ENCODE results near the gene SCMH1.

The SCMH1 gene

GRCh38 chr1:41021526-41022308, 220.4 kb downstream of the SCMH1 start, which contains the start of gene SLFNL1:
SLFNL1 (minus strand) TSS chr1:41021725; CDS start chr1:41020660, 1,065 bp downstream.
- Histone ChIP-seq H3K4me3 (ENCODE audit: low read depth, low read length, poor library complexity, severe bottlenecking) (no peak within 1 kb of the TSS), H3K9me2 (ENCODE audit: low read depth, low read length) (no peaks in the 10 kb centered on the region), H3K79me2 (ENCODE audit: insufficient read depth, low read length) (no peaks in the 10 kb centered on the region), H3K4me1 (ENCODE audit: insufficient read depth, low read length, severe bottlenecking) (peaks cover 15% of the 10 kb centered on the region), H3F3A (ENCODE audit: insufficient read depth, low read length) (no peaks in the 10 kb centered on the region), H3K9ac (ENCODE audit: low read length) (no peak within 1 kb of the TSS), H4K20me1 (ENCODE audit: insufficient read depth, low read length) (no peaks in the 10 kb centered on the region), H3K9me3 (ENCODE audit: low read length) (no peaks in the 10 kb centered on the region), H3K27me3 (ENCODE audit: insufficient read depth, low read length) (no peaks in the 10 kb centered on the region), H3K27ac (ENCODE audit: low read depth, low read length, poor library complexity, severe bottlenecking) (no peak within 1 kb of the TSS), H3K4me2 (ENCODE audit: low read length) (no peak within 1 kb of the TSS), H2AFZ (ENCODE audit: low read length) (no peak within 1 kb of the TSS), H3K36me3 (ENCODE audit: insufficient read depth, low read length) (peaks cover 33% of the 10 kb centered on the region; the same call in 1 of the 2 replicates)
- TF ChIP-seq EZH2 (IDR thresholded peaks at IDR 0.05; ENCODE audit: borderline replicate concordance, low read length) (no peak), CTCF (IDR thresholded peaks at IDR 0.05; ENCODE audit: low read length) (no peak)

- H3K9ac ChIP-seq (ENCODE audit: low read length) = no peak overlapping the region
- H4K20me1 ChIP-seq (ENCODE audit: insufficient read depth, low read length) = no peaks in the 10 kb centered on the region
- H3F3A ChIP-seq (ENCODE audit: insufficient read depth, low read length) = no peaks in the 10 kb centered on the region
- H3K27ac ChIP-seq (ENCODE audit: low read depth, low read length, poor library complexity, severe bottlenecking) = no peak overlapping the region
- no peaks in the 10 kb centered on the region for H3K79me2 ChIP-seq (ENCODE audit: insufficient read depth, low read length)
- H3K4me3 ChIP-seq (ENCODE audit: low read depth, low read length, poor library complexity, severe bottlenecking) = no peak overlapping the region
- no peaks in the 10 kb centered on the region for H3K27me3 ChIP-seq (ENCODE audit: insufficient read depth, low read length)
- H3K36me3 ChIP-seq (ENCODE audit: insufficient read depth, low read length) = peaks cover 37% of the 10 kb centered on the region; the same call in 1 of the 2 replicates
- peaks cover 5% of the 10 kb centered on the region for H3K4me1 ChIP-seq (ENCODE audit: insufficient read depth, low read length, severe bottlenecking)
- no peaks in the 10 kb centered on the region for H3K9me2 ChIP-seq (ENCODE audit: low read depth, low read length)
- TF ChIP-seq EZH2 (IDR thresholded peaks at IDR 0.05; ENCODE audit: borderline replicate concordance, low read length) = no peak
- no peak for TF ChIP-seq CTCF (IDR thresholded peaks at IDR 0.05; ENCODE audit: low read length)
- no peak overlapping the region for H3K4me2 ChIP-seq (ENCODE audit: low read length)
- no peaks in the 10 kb centered on the region for H3K9me3 ChIP-seq (ENCODE audit: low read length)
- H2AFZ ChIP-seq (ENCODE audit: low read length) = no peak overlapping the region
These were observed 221.5 kb downstream of the SCMH1 start for GRCh38 chr1:41020654-41021053.

GRCh38 chr1:41020109-41020576, 222.0 kb downstream of the SCMH1 start:
- Histone ChIP-seq H3K9me3 (ENCODE audit: low read length) (no peaks in the 10 kb centered on the region), H3K9me2 (ENCODE audit: low read depth, low read length) (no peaks in the 10 kb centered on the region), H3K36me3 (ENCODE audit: insufficient read depth, low read length) (peaks cover 42% of the 10 kb centered on the region; the same call in 1 of the 2 replicates), H3K9ac (ENCODE audit: low read length) (no peak overlapping the region), H3K27ac (ENCODE audit: low read depth, low read length, poor library complexity, severe bottlenecking) (no peak overlapping the region), H2AFZ (ENCODE audit: low read length) (no peak overlapping the region), H3K4me2 (ENCODE audit: low read length) (no peak overlapping the region), H3K4me1 (ENCODE audit: insufficient read depth, low read length, severe bottlenecking) (no peaks in the 10 kb centered on the region), H4K20me1 (ENCODE audit: insufficient read depth, low read length) (no peaks in the 10 kb centered on the region), H3K4me3 (ENCODE audit: low read depth, low read length, poor library complexity, severe bottlenecking) (no peak overlapping the region), H3K27me3 (ENCODE audit: insufficient read depth, low read length) (no peaks in the 10 kb centered on the region), H3F3A (ENCODE audit: insufficient read depth, low read length) (no peaks in the 10 kb centered on the region), H3K79me2 (ENCODE audit: insufficient read depth, low read length) (no peaks in the 10 kb centered on the region)
- no peak for TF ChIP-seq EZH2 (IDR thresholded peaks at IDR 0.05; ENCODE audit: borderline replicate concordance, low read length)
- no peak for TF ChIP-seq CTCF (IDR thresholded peaks at IDR 0.05; ENCODE audit: low read length)
